ENCODE results near the gene GFER. TPM values are rescaled to one million over a fixed set of nuclear protein-coding genes. Genes with fewer than 3 reads are reported as not detected.

Gene GFER
- total and polyA plus RNA-seq, 2 of the 8 experiments (the other 6 are each of a cell fraction or from before 2014, with no cell fraction given) = 17.7 to 37.9 TPM

DNA sequence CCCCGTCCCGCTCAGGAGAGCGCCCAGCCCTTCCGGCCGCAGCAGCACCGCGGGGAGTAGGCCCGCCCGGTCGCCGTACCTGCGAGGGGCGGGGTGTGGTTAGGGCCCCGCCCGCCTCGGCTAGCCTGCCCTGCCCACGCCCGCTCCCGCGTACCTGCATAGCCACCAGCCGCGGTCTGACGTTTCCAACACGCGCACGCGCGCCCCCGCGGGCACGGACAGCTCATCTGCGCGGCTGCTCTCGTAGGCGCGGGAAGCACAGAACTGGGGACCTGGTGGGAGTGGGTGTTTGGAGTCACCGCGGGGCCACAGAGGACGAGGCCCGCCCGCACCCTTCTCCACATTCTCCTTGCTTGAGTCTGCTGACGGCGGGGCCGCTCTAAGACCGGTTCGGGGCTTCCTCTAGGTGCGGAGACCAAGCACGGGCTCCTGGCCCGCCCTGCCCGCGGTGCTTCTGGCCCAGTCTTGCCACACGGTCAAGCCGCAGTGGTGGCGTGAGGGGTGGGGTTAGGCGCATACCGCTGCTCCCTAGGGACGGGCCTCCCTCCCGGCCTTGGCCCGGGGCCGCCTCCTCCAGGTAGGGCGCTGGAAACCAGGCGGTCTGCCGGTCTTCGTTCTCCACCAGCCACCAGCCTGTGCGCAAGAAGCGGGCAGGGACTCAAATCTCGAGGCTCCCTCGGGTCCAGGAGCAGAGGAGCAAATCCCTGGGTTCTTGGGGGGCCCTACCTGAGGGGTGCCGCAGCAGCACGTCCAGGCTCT is 4.5 kb upstream of the GFER start:
- Histone ChIP-seq H4K91ac (replicated peaks; ENCODE audit: insufficient read length, low read length) (peak overlapping the region; percentile 55), H4K5ac (ENCODE audit: insufficient read length, low read depth, low read length) (peak overlapping the region; percentile 64), H3K27me3 (replicated peaks in 1 of 4; ENCODE audit: control insufficient read depth in 3 of 4, extremely low read depth in 1 of 4, insufficient read depth in 3 of 4, low read length in 3 of 4) (peaks cover 8 to 40% (median 39%) of the 10 kb centered on the region in 4 experiments; a peak in 6 of 7 replicates), H3K4me1 (replicated peaks in 1 of 4; ENCODE audit: control insufficient read depth in 3 of 4, insufficient read depth in 4 of 4, low read length in 3 of 4) (peaks cover 3 to 30% (median 25%) of the 10 kb centered on the region in 4 experiments), H3K23ac (ENCODE audit: insufficient read length) (no peak overlapping the region), H3K9me3 (ENCODE audit: insufficient read depth in 2 of 2, low read depth in 1 of 2, low read length in 1 of 2) (no peaks in the 10 kb centered on the region), H3K18ac (ENCODE audit: extremely low read depth, low read length) (peak overlapping the region; percentile 78), H3K14ac (ENCODE audit: insufficient read length) (no peak overlapping the region), H3K23me2 (ENCODE audit: low read depth, low read length) (peaks cover 22% of the 10 kb centered on the region), H3K79me1 (ENCODE audit: low read depth, low read length) (no peaks in the 10 kb centered on the region), H3K27ac (ENCODE audit: low read depth, low read length) (no peak overlapping the region), H3K79me2 (ENCODE audit: control insufficient read depth in 1 of 2, insufficient read depth in 2 of 2, low read length in 2 of 2) (0 out of 4 replicates have a peak, but pooled peaks cover 0 to under 1% of the 10 kb centered on the region in 2 experiments), H3K9ac (replicated peaks in 1 of 4; ENCODE audit: extremely low read depth in 1 of 4, low read depth in 3 of 4, low read length in 3 of 4) (peak overlapping the region in 1 of 4 experiments; percentile 22; a peak in 4 of 7 replicates), H4K8ac (ENCODE audit: extremely low read depth, insufficient read depth, low read length) (peak overlapping the region; percentile 83), H2AFZ (ENCODE audit: low read length) (no peak overlapping the region), H2AK5ac (ENCODE audit: low read depth, low read length) (0 out of 2 replicates have a peak overlapping the region, but pooled peaks have one; percentile 13), H3K36me3 (ENCODE audit: control insufficient read depth in 2 of 4, insufficient read depth in 4 of 4, low read length in 3 of 4) (peaks cover 11 to 32% (median 20%) of the 10 kb centered on the region in 4 experiments; a peak in 7 of 8 replicates), H2BK12ac (ENCODE audit: low read depth, low read length) (0 out of 2 replicates have a peak overlapping the region, but pooled peaks have one; percentile 60), H3K4me2 (ENCODE audit: insufficient read depth in 1 of 2, low read depth in 2 of 2, low read length in 2 of 2) (peak overlapping the region; percentile 87 to 91), H2BK5ac (ENCODE audit: low read depth, low read length) (peak overlapping the region; percentile 60; the same call in 1 of the 2 replicates), H4K20me1 (replicated peaks in 1 of 2; ENCODE audit: control insufficient read depth in 1 of 2, insufficient read depth in 2 of 2, low read length in 2 of 2) (peaks cover 2 to 22% of the 10 kb centered on the region in 2 experiments), H3K4ac (replicated peaks; ENCODE audit: insufficient read length, low read depth, low read length) (peak overlapping the region; percentile 78), H3K4me3 (ENCODE audit: extremely low read depth in 1 of 4, insufficient read depth in 2 of 4, low read depth in 3 of 4, low read length in 4 of 4) (peak overlapping the region; percentile 31 to 61 (median 38)), H3K56ac (replicated peaks; ENCODE audit: insufficient read length, low read depth, low read length) (no peak overlapping the region), H2BK20ac (ENCODE audit: low read length) (no peak overlapping the region), H2BK15ac (ENCODE audit: low read length) (no peak overlapping the region), H2BK120ac (replicated peaks; ENCODE audit: low read depth, low read length) (no peak overlapping the region)
- peak in 1 of 2 experiments; percentile 87 for DNase-seq (ENCODE audit: low read depth in 1 of 2, low spot score in 2 of 2)
- no peak for FAIRE-seq
- WGBS, 2 experiments (ENCODE audit: extremely low coverage in 1 of 2, insufficient coverage in 1 of 2, insufficient read length in 1 of 2, insufficient replicate concordance in 2 of 2, low coverage in 1 of 2, low lambda C conversion rate in 2 of 2, missing lambda C conversion rate in 1 of 2) = 9% methylated on average over 33 of the region's 70 CpGs; no CpG with 5 or more reads in 1 of the 2 experiments
- ChIA-PET CTCF (ENCODE audit: partially characterized antibody) (interaction anchor here (0.5 to 1.5 kb wide), 2 partner anchors 25 to 52 kb away, joined by 3 to 4 read pairs; no protein-coding TSS in a partner anchor), POLR2A (ENCODE audit: partially characterized antibody) (interaction anchor here (0.8 to 28.2 kb wide), 17 partner anchors 8 to 175 kb away, joined by 3 to 736 read pairs (median 4); partner anchors contain the start of genes MSRB1, NDUFB10, RNF151 and RPS2)
- TF ChIP-seq TEAD4 (IDR thresholded peaks at IDR 0.05; ENCODE audit: low read depth, low read length) (peak; percentile 4; the same call in 1 of the 2 replicates), SP1 (IDR thresholded peaks at IDR 0.05; ENCODE audit: low read depth, low read length) (no peak), MAFK (IDR thresholded peaks at IDR 0.05; ENCODE audit: low read depth, low read length) (no peak), CHD1 (IDR thresholded peaks at IDR 0.05; ENCODE audit: low read depth, low read length) (no peak), SP2 (IDR thresholded peaks at IDR 0.05; ENCODE audit: low read length) (no peak), GABPA (IDR thresholded peaks at IDR 0.05; ENCODE audit: borderline replicate concordance, insufficient read depth, low read length) (peak; percentile 56; the same call in 1 of the 2 replicates), TCF12 (IDR thresholded peaks at IDR 0.05; ENCODE audit: low read depth, low read length) (no peak), EP300 (IDR thresholded peaks at IDR 0.05; ENCODE audit: borderline replicate concordance in 1 of 2, low read depth in 2 of 2, low read length in 2 of 2) (no peak), POLR2A (IDR thresholded peaks at IDR 0.05; ENCODE audit: control extremely low read depth in 1 of 2, low read depth in 2 of 2, low read length in 2 of 2) (peak in 1 of 2 experiments; percentile 22; a peak in 1 of 3 replicates)
- TF ChIP-seq, protein P1, sequence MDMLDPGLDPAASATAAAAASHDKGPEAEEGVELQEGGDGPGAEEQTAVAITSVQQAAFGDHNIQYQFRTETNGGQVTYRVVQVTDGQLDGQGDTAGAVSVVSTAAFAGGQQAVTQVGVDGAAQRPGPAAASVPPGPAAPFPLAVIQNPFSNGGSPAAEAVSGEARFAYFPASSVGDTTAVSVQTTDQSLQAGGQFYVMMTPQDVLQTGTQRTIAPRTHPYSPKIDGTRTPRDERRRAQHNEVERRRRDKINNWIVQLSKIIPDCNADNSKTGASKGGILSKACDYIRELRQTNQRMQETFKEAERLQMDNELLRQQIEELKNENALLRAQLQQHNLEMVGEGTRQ (IDR thresholded peaks at IDR 0.05; ENCODE audit: low read length) = no peak
